Astrocyte of the spinal cord (primary cell): ENCODE data around the gene LMF2.
A peak's percentile ranks its signal among the peaks of the same experiment; 100 is the strongest.

Source experiments
- DNase-seq: peaks from one replicate; pipeline ENCODE4 v3.0.0; 2011; ENCODE audit warnings: low read depth, low spot score
- H3K4me3 ChIP-seq: 2 replicates; pipeline ENCODE4 v1.5.1; 2011; ENCODE audit warnings: low read depth, mild to moderate bottlenecking, low read length, moderate library complexity
- in situ Hi-C: cut with HindIII; loops from 2 replicates; pipeline ENCODE4 v1.10.0; 2017; ENCODE audit warnings: low sequenced_read_pairs
- TF ChIP-seq, protein P1 (sequence below): IDR thresholded peaks from 2 replicates; pipeline ENCODE4 v1.5.1; 2012; ENCODE audit warnings: low read depth, mild to moderate bottlenecking, low read length, inconsistent platforms

LMF2 gene

DNA sequence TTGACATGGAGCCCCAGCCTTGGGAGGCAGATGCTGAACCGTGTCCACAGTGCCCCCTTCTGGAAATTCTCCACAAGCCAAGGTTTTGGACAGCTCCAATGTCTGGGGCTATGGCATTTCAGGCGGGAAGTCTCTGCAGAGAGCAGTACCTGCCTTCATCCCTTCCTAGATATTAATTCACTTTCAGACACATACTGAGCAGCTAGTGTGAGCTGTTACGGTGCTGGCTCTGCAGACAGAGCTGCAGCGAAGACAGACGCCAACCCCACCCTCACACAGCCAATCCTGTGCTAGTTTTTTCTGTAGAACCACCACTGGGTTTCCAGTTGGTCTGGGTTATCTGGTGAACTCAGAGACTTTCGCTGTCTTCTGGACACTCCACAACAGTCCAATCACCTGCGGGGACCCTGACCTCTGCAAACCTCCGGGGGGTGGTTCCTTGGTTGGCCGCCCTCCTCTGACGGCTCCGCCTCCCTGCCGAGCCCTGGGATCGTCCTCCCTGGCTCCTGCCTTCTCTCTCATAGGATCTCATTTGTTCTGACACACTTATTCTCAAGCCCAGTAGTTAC lies 9.1 kb downstream of the LMF2 start:
- peak; percentile 56 for DNase-seq
- TF ChIP-seq, protein P1, sequence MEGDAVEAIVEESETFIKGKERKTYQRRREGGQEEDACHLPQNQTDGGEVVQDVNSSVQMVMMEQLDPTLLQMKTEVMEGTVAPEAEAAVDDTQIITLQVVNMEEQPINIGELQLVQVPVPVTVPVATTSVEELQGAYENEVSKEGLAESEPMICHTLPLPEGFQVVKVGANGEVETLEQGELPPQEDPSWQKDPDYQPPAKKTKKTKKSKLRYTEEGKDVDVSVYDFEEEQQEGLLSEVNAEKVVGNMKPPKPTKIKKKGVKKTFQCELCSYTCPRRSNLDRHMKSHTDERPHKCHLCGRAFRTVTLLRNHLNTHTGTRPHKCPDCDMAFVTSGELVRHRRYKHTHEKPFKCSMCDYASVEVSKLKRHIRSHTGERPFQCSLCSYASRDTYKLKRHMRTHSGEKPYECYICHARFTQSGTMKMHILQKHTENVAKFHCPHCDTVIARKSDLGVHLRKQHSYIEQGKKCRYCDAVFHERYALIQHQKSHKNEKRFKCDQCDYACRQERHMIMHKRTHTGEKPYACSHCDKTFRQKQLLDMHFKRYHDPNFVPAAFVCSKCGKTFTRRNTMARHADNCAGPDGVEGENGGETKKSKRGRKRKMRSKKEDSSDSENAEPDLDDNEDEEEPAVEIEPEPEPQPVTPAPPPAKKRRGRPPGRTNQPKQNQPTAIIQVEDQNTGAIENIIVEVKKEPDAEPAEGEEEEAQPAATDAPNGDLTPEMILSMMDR: peak; percentile 82
- in situ Hi-C loops: no loop called here
- H3K4me3 ChIP-seq: no peak overlapping the region

DNA sequence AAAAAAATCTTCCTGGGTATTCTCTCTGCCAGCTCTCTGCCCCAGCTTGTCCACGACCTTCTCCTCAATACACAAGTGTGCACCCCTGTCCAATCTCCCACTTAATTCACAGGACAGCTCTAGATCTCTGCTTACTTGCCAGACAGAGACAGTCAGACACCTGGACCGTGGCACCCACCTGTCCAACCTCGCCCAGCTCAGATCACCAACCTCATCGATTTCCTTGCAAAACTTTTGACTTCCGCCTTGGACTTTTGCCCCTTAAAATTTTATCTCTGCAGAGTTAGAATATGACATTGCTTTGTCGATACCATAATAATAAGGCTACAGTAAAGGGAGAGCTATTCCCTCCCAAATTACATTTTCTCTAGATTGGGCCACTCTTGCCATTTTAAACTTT lies 10.4 kb downstream of the LMF2 start:
- in situ Hi-C loops: no loop called here
- DNase-seq: no peak
- TF ChIP-seq, protein P1: no peak
- no peak overlapping the region for H3K4me3 ChIP-seq

DNA sequence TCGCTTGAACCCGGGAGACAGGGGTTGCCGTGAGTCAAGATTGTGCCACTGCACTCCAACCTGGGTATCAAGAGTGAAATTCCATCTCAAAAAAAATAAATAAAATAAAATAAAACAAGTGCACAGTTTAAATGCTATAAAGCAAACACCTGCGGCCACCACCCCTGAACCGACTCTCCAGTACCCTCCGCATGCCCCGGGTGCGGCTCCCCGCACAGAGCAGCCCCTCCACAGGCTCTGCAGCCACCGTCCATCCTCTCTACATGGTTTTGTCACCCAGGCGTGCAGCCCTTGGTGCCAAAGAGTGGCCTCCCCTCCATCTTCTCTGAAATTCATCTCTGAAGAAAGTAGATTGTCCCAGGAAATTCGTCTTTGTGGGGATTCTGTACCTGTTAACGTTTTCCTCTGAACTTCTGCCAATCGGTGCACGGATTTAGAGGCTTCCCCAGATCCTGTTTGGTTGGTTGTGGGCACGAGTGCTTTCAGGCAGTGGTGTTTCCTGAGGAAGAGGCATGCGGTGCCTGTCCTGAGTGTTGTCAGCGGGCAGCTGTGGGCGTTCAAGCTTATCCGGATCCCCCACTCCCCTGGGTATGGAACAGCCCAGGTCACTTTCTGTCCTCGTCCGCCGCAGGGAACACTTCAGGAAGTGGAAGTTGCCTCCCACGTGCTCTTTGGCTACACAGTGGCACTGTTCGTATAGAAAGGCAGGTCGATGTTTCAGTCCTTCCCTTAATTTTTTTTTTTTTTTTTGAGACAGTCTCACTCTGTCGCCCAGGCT lies 16.8 kb downstream of the LMF2 start:
- no peak for DNase-seq
- TF ChIP-seq, protein P1: no peak
- in situ Hi-C loops: no loop called here
- H3K4me3 ChIP-seq: no peak overlapping the region

DNA sequence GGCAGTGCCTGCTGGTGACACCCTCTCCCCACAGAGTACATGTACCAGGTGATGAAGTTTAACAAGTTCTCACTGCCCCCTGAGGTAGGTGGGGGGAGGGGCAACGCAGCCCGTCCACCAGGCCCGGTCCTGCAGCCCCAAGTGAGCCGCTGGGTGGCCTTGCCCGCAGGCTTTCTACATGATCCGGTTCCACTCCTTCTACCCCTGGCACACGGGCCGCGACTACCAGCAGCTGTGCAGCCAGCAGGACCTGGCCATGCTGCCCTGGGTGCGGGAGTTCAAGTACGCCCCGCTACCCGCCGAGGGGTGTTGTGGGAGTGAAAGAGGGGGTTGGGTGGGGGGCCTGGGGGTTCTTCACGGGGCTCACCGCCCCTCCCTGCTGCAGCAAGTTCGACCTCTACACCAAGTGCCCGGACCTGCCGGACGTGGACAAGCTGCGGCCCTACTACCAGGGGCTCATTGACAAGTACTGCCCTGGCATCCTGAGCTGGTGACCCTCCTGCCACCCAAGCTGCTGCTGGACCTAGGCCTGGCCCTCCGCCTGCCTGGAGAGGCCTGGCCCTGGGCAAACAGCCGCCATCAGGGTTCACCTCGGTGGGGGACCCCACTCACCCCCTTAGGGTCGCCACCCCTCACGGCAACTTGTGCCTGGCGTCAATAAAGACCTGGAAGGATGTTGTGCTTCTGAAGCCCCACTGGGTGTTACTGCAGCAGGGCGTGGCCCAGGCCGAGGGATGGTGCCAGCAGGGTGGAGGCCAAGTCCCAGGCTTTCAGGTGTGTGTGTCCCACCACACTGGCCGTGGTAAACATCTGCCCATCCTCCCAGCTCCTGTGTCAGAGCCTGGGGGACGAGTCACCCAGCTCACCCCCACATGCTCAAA lies 17.9 kb downstream of the LMF2 start:
- TF ChIP-seq, protein P1: no peak
- no peak overlapping the region for H3K4me3 ChIP-seq
- in situ Hi-C loops: no loop called here
- no peak for DNase-seq

DNA sequence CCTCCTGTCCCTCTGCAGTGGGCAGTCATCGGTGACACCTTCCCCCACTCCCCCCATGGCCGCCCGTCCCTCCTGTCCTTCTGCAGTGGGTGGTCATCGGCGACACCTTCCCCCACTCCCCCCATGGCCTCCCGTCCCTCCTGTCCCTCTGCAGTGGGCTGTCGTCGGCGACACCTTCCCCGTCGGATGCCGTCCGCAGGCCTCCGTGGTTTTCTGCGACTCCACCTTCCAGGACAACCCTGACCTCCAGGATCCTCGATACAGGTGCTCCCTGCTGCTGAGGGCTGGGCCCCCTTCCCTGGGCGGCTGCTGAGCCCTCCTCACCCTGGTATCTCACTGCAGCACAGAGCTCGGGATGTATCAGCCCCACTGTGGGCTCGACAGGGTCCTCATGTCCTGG lies 18.6 kb downstream of the LMF2 start:
- in situ Hi-C loops: no loop called here
- TF ChIP-seq, protein P1: no peak
- H3K4me3 ChIP-seq: no peak overlapping the region
- DNase-seq: no peak

DNA sequence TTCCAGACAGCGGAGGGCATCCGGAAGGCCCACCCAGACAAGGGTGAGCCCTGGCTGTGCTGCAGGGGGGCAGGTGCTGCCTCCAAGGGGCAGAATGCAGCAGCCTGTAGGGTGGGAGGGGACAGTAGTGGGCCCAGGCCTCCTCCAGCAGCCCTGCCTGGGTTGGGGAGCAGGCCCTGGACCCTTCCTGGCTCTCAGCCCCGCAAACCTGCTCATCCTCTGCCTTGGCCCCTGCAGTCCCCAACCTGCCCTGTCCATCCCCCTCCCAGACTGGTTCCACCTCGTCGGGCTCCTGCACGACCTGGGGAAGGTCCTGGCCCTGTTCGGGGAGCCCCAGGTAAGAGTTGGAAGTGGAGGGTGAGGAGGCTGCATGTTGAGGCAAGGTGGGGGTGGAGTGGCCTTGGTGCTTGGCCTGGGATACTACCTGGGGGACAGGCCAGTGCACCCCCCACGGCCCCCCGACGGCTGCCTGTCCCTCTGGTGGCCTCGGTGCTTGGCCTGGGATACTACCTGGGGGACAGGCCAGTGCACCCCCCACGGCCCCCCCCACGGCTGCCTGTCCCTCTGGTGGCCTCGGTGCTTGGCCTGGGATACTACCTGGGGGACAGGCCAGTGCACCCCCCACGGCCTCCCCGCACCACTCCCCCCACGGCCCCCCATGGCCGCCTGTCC lies 19.4 kb downstream of the LMF2 start:
- in situ Hi-C loops: no loop called here
- H3K4me3 ChIP-seq: no peak overlapping the region
- TF ChIP-seq, protein P1: no peak
- DNase-seq: no peak
